ENCODE data around the gene FPR1.

Gene FPR1

GRCh38 chr19:51733742-51734522, 17.7 kb downstream of the FPR1 start:
- H3K4me3 ChIP-seq (ENCODE audit: low read length), result no peak overlapping the region
- peaks cover 15% of the 10 kb centered on the region for H3K4me1 ChIP-seq (ENCODE audit: control insufficient read depth, insufficient read depth, low read length)
- H3K9ac ChIP-seq (ENCODE audit: low read depth, low read length), result no peak overlapping the region
- H3K9me3 ChIP-seq (replicated peaks; ENCODE audit: low read length), result no peaks in the 10 kb centered on the region
- no peaks in the 10 kb centered on the region for H3K36me3 ChIP-seq (ENCODE audit: insufficient read depth, low read length)
- no peaks in the 10 kb centered on the region for H3K27me3 ChIP-seq (ENCODE audit: control insufficient read depth, insufficient read depth, low read length)
- H3K4me2 ChIP-seq (ENCODE audit: low read length), result no peak overlapping the region

GRCh38 chr19:51729781-51730180, 21.9 kb downstream of the FPR1 start:
- Histone ChIP-seq H3K9ac (ENCODE audit: low read depth, low read length) (no peak overlapping the region), H3K4me1 (ENCODE audit: control insufficient read depth, insufficient read depth, low read length) (peaks cover 24% of the 10 kb centered on the region), H3K27me3 (ENCODE audit: control insufficient read depth, insufficient read depth, low read length) (peaks cover 2% of the 10 kb centered on the region), H3K36me3 (ENCODE audit: insufficient read depth, low read length) (no peaks in the 10 kb centered on the region), H3K4me3 (ENCODE audit: low read length) (no peak overlapping the region), H3K9me3 (replicated peaks; ENCODE audit: low read length) (no peaks in the 10 kb centered on the region), H3K4me2 (ENCODE audit: low read length) (no peak overlapping the region)

- H3K4me2 ChIP-seq (ENCODE audit: low read length), result peak overlapping the region; percentile 53
- peaks cover 9% of the 10 kb centered on the region for H3K27me3 ChIP-seq (ENCODE audit: control insufficient read depth, insufficient read depth, low read length)
- H3K36me3 ChIP-seq (ENCODE audit: insufficient read depth, low read length), result no peaks in the 10 kb centered on the region
- H3K9me3 ChIP-seq (replicated peaks; ENCODE audit: low read length), result no peaks in the 10 kb centered on the region
- H3K9ac ChIP-seq (ENCODE audit: low read depth, low read length), result peak overlapping the region; percentile 20
- no peak overlapping the region for H3K4me3 ChIP-seq (ENCODE audit: low read length)
- H3K4me1 ChIP-seq (ENCODE audit: control insufficient read depth, insufficient read depth, low read length), result peaks cover 27% of the 10 kb centered on the region
Observed at GRCh38 chr19:51727349-51727880, 24.3 kb downstream of the FPR1 start.

- Histone ChIP-seq H3K4me3 (ENCODE audit: low read length) (no peak overlapping the region), H3K4me1 (ENCODE audit: control insufficient read depth, insufficient read depth, low read length) (peaks cover 27% of the 10 kb centered on the region), H3K9me3 (replicated peaks; ENCODE audit: low read length) (no peaks in the 10 kb centered on the region), H3K27me3 (ENCODE audit: control insufficient read depth, insufficient read depth, low read length) (peaks cover 14% of the 10 kb centered on the region), H3K9ac (ENCODE audit: low read depth, low read length) (peak overlapping the region; percentile 64), H3K36me3 (ENCODE audit: insufficient read depth, low read length) (no peaks in the 10 kb centered on the region), H3K4me2 (ENCODE audit: low read length) (peak overlapping the region; percentile 38)
Observed at GRCh38 chr19:51726049-51726448, 25.6 kb downstream of the FPR1 start.

GRCh38 chr19:51724543-51724942, 27.1 kb downstream of the FPR1 start:
- H3K36me3 ChIP-seq (ENCODE audit: insufficient read depth, low read length), result no peaks in the 10 kb centered on the region
- peaks cover 27% of the 10 kb centered on the region for H3K4me1 ChIP-seq (ENCODE audit: control insufficient read depth, insufficient read depth, low read length)
- H3K4me3 ChIP-seq (ENCODE audit: low read length), result no peak overlapping the region
- peak overlapping the region; percentile 4 for H3K4me2 ChIP-seq (ENCODE audit: low read length)
- H3K9ac ChIP-seq (ENCODE audit: low read depth, low read length), result no peak overlapping the region
- H3K27me3 ChIP-seq (ENCODE audit: control insufficient read depth, insufficient read depth, low read length), result peaks cover 28% of the 10 kb centered on the region
- no peaks in the 10 kb centered on the region for H3K9me3 ChIP-seq (replicated peaks; ENCODE audit: low read length)

- Histone ChIP-seq H3K9ac (ENCODE audit: low read depth, low read length) (no peak overlapping the region), H3K27me3 (ENCODE audit: control insufficient read depth, insufficient read depth, low read length) (peaks cover 38% of the 10 kb centered on the region), H3K4me2 (ENCODE audit: low read length) (no peak overlapping the region), H3K4me3 (ENCODE audit: low read length) (no peak overlapping the region), H3K9me3 (replicated peaks; ENCODE audit: low read length) (no peaks in the 10 kb centered on the region), H3K36me3 (ENCODE audit: insufficient read depth, low read length) (no peaks in the 10 kb centered on the region), H3K4me1 (ENCODE audit: control insufficient read depth, insufficient read depth, low read length) (peaks cover 25% of the 10 kb centered on the region)
Observed at GRCh38 chr19:51722492-51722891, 29.2 kb downstream of the FPR1 start.

- Histone ChIP-seq H3K4me3 (ENCODE audit: low read length) (no peak overlapping the region), H3K9ac (ENCODE audit: low read depth, low read length) (no peak overlapping the region), H3K4me1 (ENCODE audit: control insufficient read depth, insufficient read depth, low read length) (peaks cover 19% of the 10 kb centered on the region), H3K9me3 (replicated peaks; ENCODE audit: low read length) (no peaks in the 10 kb centered on the region), H3K27me3 (ENCODE audit: control insufficient read depth, insufficient read depth, low read length) (peaks cover 42% of the 10 kb centered on the region), H3K36me3 (ENCODE audit: insufficient read depth, low read length) (no peaks in the 10 kb centered on the region), H3K4me2 (ENCODE audit: low read length) (no peak overlapping the region)
Observed at GRCh38 chr19:51721905-51722304, 29.8 kb downstream of the FPR1 start.

GRCh38 chr19:51719251-51719988, 32.3 kb downstream of the FPR1 start:
- no peaks in the 10 kb centered on the region for H3K9me3 ChIP-seq (replicated peaks; ENCODE audit: low read length)
- H3K9ac ChIP-seq (ENCODE audit: low read depth, low read length), result no peak overlapping the region
- H3K4me2 ChIP-seq (ENCODE audit: low read length), result peak overlapping the region; percentile 67
- H3K4me3 ChIP-seq (ENCODE audit: low read length), result peak overlapping the region; percentile 51
- H3K36me3 ChIP-seq (ENCODE audit: insufficient read depth, low read length), result no peaks in the 10 kb centered on the region
- H3K4me1 ChIP-seq (ENCODE audit: control insufficient read depth, insufficient read depth, low read length), result no peaks in the 10 kb centered on the region
- H3K27me3 ChIP-seq (ENCODE audit: control insufficient read depth, insufficient read depth, low read length), result peaks cover 40% of the 10 kb centered on the region

- Histone ChIP-seq H3K36me3 (ENCODE audit: insufficient read depth, low read length) (no peaks in the 10 kb centered on the region), H3K4me3 (ENCODE audit: low read length) (no peak overlapping the region), H3K4me2 (ENCODE audit: low read length) (no peak overlapping the region), H3K9ac (ENCODE audit: low read depth, low read length) (no peak overlapping the region), H3K27me3 (ENCODE audit: control insufficient read depth, insufficient read depth, low read length) (peaks cover 34% of the 10 kb centered on the region), H3K4me1 (ENCODE audit: control insufficient read depth, insufficient read depth, low read length) (no peaks in the 10 kb centered on the region), H3K9me3 (replicated peaks; ENCODE audit: low read length) (no peaks in the 10 kb centered on the region)
Observed at GRCh38 chr19:51716925-51717324, 34.8 kb downstream of the FPR1 start.

GRCh38 chr19:51715850-51716249, 35.8 kb downstream of the FPR1 start:
- no peaks in the 10 kb centered on the region for H3K36me3 ChIP-seq (ENCODE audit: insufficient read depth, low read length)
- no peak overlapping the region for H3K9ac ChIP-seq (ENCODE audit: low read depth, low read length)
- no peaks in the 10 kb centered on the region for H3K9me3 ChIP-seq (replicated peaks; ENCODE audit: low read length)
- H3K4me2 ChIP-seq (ENCODE audit: low read length), result no peak overlapping the region
- H3K27me3 ChIP-seq (ENCODE audit: control insufficient read depth, insufficient read depth, low read length), result peaks cover 28% of the 10 kb centered on the region
- no peak overlapping the region for H3K4me3 ChIP-seq (ENCODE audit: low read length)
- no peaks in the 10 kb centered on the region for H3K4me1 ChIP-seq (ENCODE audit: control insufficient read depth, insufficient read depth, low read length)

GRCh38 chr19:51714848-51715247, 36.8 kb downstream of the FPR1 start:
- H3K4me1 ChIP-seq (ENCODE audit: control insufficient read depth, insufficient read depth, low read length), result no peaks in the 10 kb centered on the region

More at GRCh38 chr19:51714848-51715247, 36.8 kb downstream of the FPR1 start:
- Histone ChIP-seq H3K9me3 (replicated peaks; ENCODE audit: low read length) (no peaks in the 10 kb centered on the region), H3K27me3 (ENCODE audit: control insufficient read depth, insufficient read depth, low read length) (peaks cover 19% of the 10 kb centered on the region), H3K36me3 (ENCODE audit: insufficient read depth, low read length) (no peaks in the 10 kb centered on the region), H3K4me2 (ENCODE audit: low read length) (no peak overlapping the region), H3K4me3 (ENCODE audit: low read length) (no peak overlapping the region), H3K9ac (ENCODE audit: low read depth, low read length) (no peak overlapping the region)

Data from skeletal muscle satellite cell (primary cell).